GM12878 (cell line): ENCODE results near the gene TMEM53. TPM values are rescaled to one million over a fixed set of nuclear protein-coding genes. Genes with fewer than 3 reads are reported as not detected.

Experiments
- ASH2L ChIP-seq: fragments of 300-600, 200-600 bp; sonication (generic); IDR thresholded peaks from 2 replicates; pipeline ENCODE4 v1.6.1; 2017; ENCODE audit warnings: low read depth, mild to moderate bottlenecking, borderline replicate concordance
- ATF3 ChIP-seq: IDR thresholded peaks from 2 replicates; pipeline ENCODE4 v1.6.1; 2011; ENCODE audit warnings: low read depth, mild to moderate bottlenecking, low read length, moderate library complexity, borderline replicate concordance; ENCODE audit errors: extremely low read depth
- BCL3 ChIP-seq: IDR thresholded peaks from 2 replicates; pipeline ENCODE4 v1.6.1; 2011; ENCODE audit warnings: borderline replicate concordance, low read depth, mild to moderate bottlenecking, moderate library complexity, low read length; ENCODE audit not compliant: insufficient read depth, poor library complexity, severe bottlenecking
- CEBPB ChIP-seq, 2 experiments: fragments of 150-350 bp in 1 of 2; IDR thresholded peaks; 2 replicates each; pipeline ENCODE4 v1.6.1; 2012 to 2014; ENCODE audit warnings: low read depth in 2 of 2, low read length in 2 of 2, borderline replicate concordance in 1 of 2, inconsistent platforms in 1 of 2
- CUX1 ChIP-seq: IDR thresholded peaks from 2 replicates; pipeline ENCODE4 v1.6.1; 2012; ENCODE audit warnings: improper control_type of control experiment, low read depth, low read length; ENCODE audit not compliant: insufficient replicate concordance
- EZH2 ChIP-seq: IDR thresholded peaks from 2 replicates; pipeline ENCODE4 v1.6.1; 2012; ENCODE audit warnings: low read depth, mild to moderate bottlenecking, control low read depth, inconsistent platforms, low read length, borderline replicate concordance; ENCODE audit not compliant: control insufficient read depth
- HCFC1 ChIP-seq: fragments of 150-350 bp; IDR thresholded peaks from 2 replicates; pipeline ENCODE4 v1.6.1; 2014; ENCODE audit warnings: low read length
- HDAC2 ChIP-seq: fragments of 200-600 bp; sonication (generic); IDR thresholded peaks from 2 replicates; pipeline ENCODE4 v1.6.1; 2017
- IRF3 ChIP-seq: fragments of 450-650 bp; IDR thresholded peaks from 2 replicates; pipeline ENCODE4 v1.6.1; 2014; ENCODE audit warnings: mild to moderate bottlenecking
- PAX8 ChIP-seq: fragments of 450-650 bp; IDR thresholded peaks from 2 replicates; pipeline ENCODE4 v1.6.1; 2017; ENCODE audit warnings: mild to moderate bottlenecking, moderate library complexity
- PBX3 ChIP-seq: IDR thresholded peaks from 2 replicates; pipeline ENCODE4 v1.6.1; 2011; ENCODE audit warnings: mild to moderate bottlenecking, low read depth, low read length, moderate library complexity; ENCODE audit not compliant: insufficient replicate concordance
- POU2F2 ChIP-seq: IDR thresholded peaks from 3 replicates; pipeline ENCODE4 v1.6.1; 2011; ENCODE audit warnings: low read depth, mild to moderate bottlenecking, low read length, borderline replicate concordance
- RCOR1 ChIP-seq: conservative IDR thresholded peaks from 2 replicates; pipeline ENCODE4 v1.6.1; 2012; ENCODE audit warnings: low read depth, low read length, improper control_type of control experiment
- RFX5 ChIP-seq: IDR thresholded peaks from 2 replicates; pipeline ENCODE4 v1.6.1; 2011; ENCODE audit warnings: low read depth, low read length, improper control_type of control experiment
- SMAD1 ChIP-seq: fragments of 450-650 bp; IDR thresholded peaks from 2 replicates; pipeline ENCODE4 v1.6.1; 2018; ENCODE audit warnings: mild to moderate bottlenecking, low read depth; ENCODE audit not compliant: partially characterized antibody
- SP1 ChIP-seq: IDR thresholded peaks from one replicate; pipeline ENCODE4 v1.6.1; 2011; ENCODE audit warnings: low read depth, low read length
- SPI1 ChIP-seq: IDR thresholded peaks from 2 replicates; pipeline ENCODE4 v1.6.1; 2011; ENCODE audit warnings: low read depth, mild to moderate bottlenecking, low read length, moderate library complexity, borderline replicate concordance; ENCODE audit not compliant: insufficient read depth
- SREBF2 ChIP-seq: IDR thresholded peaks from 2 replicates; pipeline ENCODE4 v1.6.1; 2012; ENCODE audit warnings: mild to moderate bottlenecking, low read length
- YBX1 ChIP-seq: fragments of 450-650 bp; IDR thresholded peaks from 2 replicates; pipeline ENCODE4 v1.6.1; 2016; ENCODE audit warnings: antibody characterized with exemption
- polyA plus RNA-seq, 11 experiments: library from polyadenylated mRNA; depleted of rRNA in 4 of 11; unstranded in 6 of 11; stranded (reverse) in 5 of 11; fragments of >200 nt; fragmentation: Nextera tagmentation in 4 of 11; fragmentation: Illumina TruSeq in 1 of 11; extraction: Ambion mirVana in 4 of 11; extraction: Trizol in 1 of 11; gene quantifications; 1 replicate in 1 of 11; 2 replicates in 10 of 11; pipeline versions ENCODE4 v1.2.1 to v1.2.3, GENCODE V29; 2011 to 2016; ENCODE audit warnings: inconsistent platforms in 2 of 11, missing spikeins in 2 of 11, low read depth in 1 of 11
- total RNA-seq, 4 experiments: library from RNA; depleted of rRNA in 3 of 4; stranded (reverse); fragments of >200 nt in 3 of 4; fragmentation: Illumina TruSeq in 1 of 4; extraction: Trizol in 1 of 4; gene quantifications; 2 replicates each; pipeline versions ENCODE4 v1.2.1 to v1.2.3, GENCODE V29; 2013 to 2021

TMEM53 gene
- total and polyA plus RNA-seq, 10 of the 15 experiments (the other 5 are each of a cell fraction or from before 2014, with no cell fraction given) = 3.1 to 23.9 (median 11.1) TPM

- no peak for TF ChIP-seq CUX1
- TF ChIP-seq YBX1 = no peak
- peak; percentile 100 for TF ChIP-seq SPI1
- no peak for TF ChIP-seq HCFC1
- no peak for TF ChIP-seq PBX3
- TF ChIP-seq ATF3 = no peak
- no peak for TF ChIP-seq PAX8
- no peak for TF ChIP-seq IRF3
- no peak for TF ChIP-seq RCOR1
- no peak for TF ChIP-seq SMAD1
- no peak for TF ChIP-seq CEBPB (IDR thresholded peaks at IDR 0.05; ENCODE audit: borderline replicate concordance in 1 of 2, low read depth in 2 of 2, low read length in 2 of 2)
- no peak for TF ChIP-seq SREBF2
- no peak for TF ChIP-seq ASH2L
- TF ChIP-seq HDAC2 = no peak
- no peak for TF ChIP-seq BCL3
- no peak for TF ChIP-seq RFX5
- TF ChIP-seq SP1 = peak; percentile 33
- TF ChIP-seq POU2F2 = no peak
- no peak for TF ChIP-seq EZH2
These were observed 49.4 kb upstream of the TMEM53 start (continued) for GRCh38 chr1:44723496-44724295.
